B cell (primary cell): ENCODE measurements around the gene HBA1. TPM values are rescaled to one million over a fixed set of nuclear protein-coding genes. Genes with fewer than 3 reads are reported as not detected.
A peak's percentile ranks its signal among the peaks of the same experiment; 100 is the strongest.

Experiments used
- ATAC-seq: fragments of 200-7000 bp; cut with Tn5 transposase; one replicate; pipeline ENCODE4 v1.10.0; 2021; ENCODE audit warnings: low read depth, mild to moderate bottlenecking, moderate number of reproducible peaks, moderate library complexity
- CTCF ChIA-PET: fragments of 350-600 bp; sonication (Branson Sonifier 250); formaldehyde crosslinking; loops from one replicate; lab custom pipeline; 2021; ENCODE audit warnings: antibody characterized with exemption, inconsistent platforms; lab: Charles Lee
- POLR2A ChIA-PET: fragments of 350-600 bp; sonication (Branson Sonifier 250); formaldehyde crosslinking; loops from one replicate; lab custom pipeline; 2021; ENCODE audit warnings: antibody characterized with exemption; lab: Charles Lee
- DNase-seq: peaks from one replicate; pipeline ENCODE4 v3.0.0; 2013
- H2AFZ ChIP-seq: 2 replicates; pipeline ENCODE4 v1.6.1; 2012; ENCODE audit warnings: mild to moderate bottlenecking, low read depth, low read length; ENCODE audit not compliant: insufficient read depth, poor library complexity, severe bottlenecking
- H3K27ac ChIP-seq, 2 donors: 1 replicate in 1 of 2; 2 replicates in 1 of 2; pipeline ENCODE4 v1.5.1; 2012 to 2013; ENCODE audit warnings: low read length in 2 of 2, mild to moderate bottlenecking in 2 of 2, moderate library complexity in 1 of 2
- H3K27me3 ChIP-seq, 4 experiments: fragments of 200-600 bp in 1 of 4; sonication (generic) in 1 of 4; replicated peaks in 1 of 4; 1 replicate in 2 of 4; 2 replicates in 2 of 4; pipeline versions ENCODE4 v1.6.1 to v1.7.0; 2013 to 2016; ENCODE audit warnings: low read length in 3 of 4, mild to moderate bottlenecking in 2 of 4, mixed read lengths in 1 of 4, moderate library complexity in 1 of 4; ENCODE audit not compliant: insufficient read depth in 4 of 4, control insufficient read depth in 3 of 4; ENCODE audit errors: control extremely low read depth in 1 of 4
- H3K36me3 ChIP-seq, 2 experiments: replicated peaks in 1 of 2; 1 replicate in 1 of 2; 2 replicates in 1 of 2; pipeline versions ENCODE4 v1.6.1 to v1.7.1; 2013; ENCODE audit warnings: low read length in 1 of 2; ENCODE audit not compliant: insufficient read depth in 2 of 2, control insufficient read depth in 1 of 2; ENCODE audit errors: control extremely low read depth in 1 of 2, extremely low read depth in 1 of 2
- H3K4me1 ChIP-seq, 2 donors: fragments of 200-600 bp in 1 of 2; sonication (generic) in 1 of 2; 1 replicate in 1 of 2; 2 replicates in 1 of 2; pipeline versions ENCODE4 v1.5.1 to v1.6.1; 2013 to 2017; ENCODE audit warnings: low read length in 2 of 2; ENCODE audit not compliant: control insufficient read depth in 2 of 2, insufficient read depth in 2 of 2
- H3K4me2 ChIP-seq: replicated peaks from 2 replicates; pipeline ENCODE3; 2012; ENCODE audit warnings: mild to moderate bottlenecking, low read depth, low read length; ENCODE audit not compliant: poor library complexity, severe bottlenecking
- H3K4me3 ChIP-seq, 5 experiments: fragments of 200-600 bp in 1 of 5; sonication (generic) in 1 of 5; 1 replicate in 3 of 5; 2 replicates in 2 of 5; pipeline versions ENCODE4 v1.5.1 to v1.7.0; 2011 to 2016; ENCODE audit warnings: low read length in 4 of 5, mild to moderate bottlenecking in 4 of 5, low read depth in 2 of 5, control low read depth in 1 of 5, moderate library complexity in 1 of 5; ENCODE audit not compliant: insufficient read depth in 1 of 5; ENCODE audit errors: control extremely low read depth in 1 of 5, extremely low read depth in 1 of 5
- H3K79me2 ChIP-seq: fragments of 200-600 bp; sonication (generic); one replicate; pipeline ENCODE4 v1.6.0; 2016; ENCODE audit warnings: low read length; ENCODE audit not compliant: control insufficient read depth, insufficient read depth
- H3K9ac ChIP-seq: fragments of 200-600 bp; sonication (generic); 2 replicates; pipeline ENCODE4 v1.6.1; 2017; ENCODE audit warnings: mild to moderate bottlenecking, low read length, moderate library complexity
- H3K9me3 ChIP-seq, 3 donors: one replicate each; pipeline versions ENCODE4 v1.6.1 to v1.7.1; 2013; ENCODE audit warnings: low read length in 2 of 3; ENCODE audit not compliant: control insufficient read depth in 2 of 3, insufficient read depth in 1 of 3; ENCODE audit errors: control extremely low read depth in 1 of 3
- H4K20me1 ChIP-seq: 2 replicates; pipeline ENCODE4 v1.6.0; 2012; ENCODE audit warnings: mild to moderate bottlenecking, low read length; ENCODE audit not compliant: insufficient read depth, control insufficient read depth, poor library complexity, severe bottlenecking
- H3K27ac Mint-ChIP-seq: one replicate; pipeline ENCODE4 v1.8.0; 2021; ENCODE audit warnings: mixed read lengths
- H3K27me3 Mint-ChIP-seq: one replicate; pipeline ENCODE4 v1.8.0; 2021; ENCODE audit warnings: mixed read lengths
- H3K4me1 Mint-ChIP-seq: one replicate; pipeline ENCODE4 v1.8.0; 2021; ENCODE audit warnings: mixed read lengths
- H3K4me3 Mint-ChIP-seq: one replicate; pipeline ENCODE4 v1.8.0; 2021; ENCODE audit warnings: mixed read lengths
- H3K9me3 Mint-ChIP-seq: one replicate; pipeline ENCODE4 v1.8.0; 2022; ENCODE audit warnings: mixed read lengths; ENCODE audit not compliant: insufficient read depth
- EZH2 ChIP-seq: IDR thresholded peaks from 2 replicates; pipeline ENCODE4 v1.6.1; 2012; ENCODE audit warnings: borderline replicate concordance, low read depth, mild to moderate bottlenecking, moderate library complexity, low read length; ENCODE audit not compliant: insufficient read depth, poor library complexity, severe bottlenecking
- WGBS: methylation state at CpG from one replicate; pipeline ENCODE4 v1.1.5; 2013; ENCODE audit warnings: missing lambda C conversion rate; ENCODE audit not compliant: insufficient coverage; 5-methylcytosine and 5-hydroxymethylcytosine counted together
- intact Hi-C: fragments of 100-400 bp; cut with micrococcal nuclease; formaldehyde crosslinking; loops from one replicate; pipeline ENCODE4 v1.10.0; 2022
- polyA plus RNA-seq: library from polyadenylated mRNA; depleted of rRNA; stranded (reverse); fragments of >200 nt; gene quantifications from 2 replicates; pipeline ENCODE4 v1.2.3, GENCODE V29; 2012
- total RNA-seq, 2 donors: library from RNA; stranded (reverse); fragments of 120-200 nt in 1 of 2; gene quantifications; 1 replicate in 1 of 2; 2 replicates in 1 of 2; pipeline versions ENCODE4 v1.2.3 to v1.2.4, GENCODE V29; 2013 to 2022
- TF ChIP-seq, protein P1 (sequence below): fragments of 200-600 bp; IDR thresholded peaks from one replicate; pipeline ENCODE4 v1.8.0; 2022; ENCODE audit warnings: antibody characterized with exemption, mild to moderate bottlenecking

HBA1 gene
- total and polyA plus RNA-seq, 2 donors (not counting 1 experiment from before 2014, with no cell fraction given), result 38.5 to 283 TPM

DNA sequence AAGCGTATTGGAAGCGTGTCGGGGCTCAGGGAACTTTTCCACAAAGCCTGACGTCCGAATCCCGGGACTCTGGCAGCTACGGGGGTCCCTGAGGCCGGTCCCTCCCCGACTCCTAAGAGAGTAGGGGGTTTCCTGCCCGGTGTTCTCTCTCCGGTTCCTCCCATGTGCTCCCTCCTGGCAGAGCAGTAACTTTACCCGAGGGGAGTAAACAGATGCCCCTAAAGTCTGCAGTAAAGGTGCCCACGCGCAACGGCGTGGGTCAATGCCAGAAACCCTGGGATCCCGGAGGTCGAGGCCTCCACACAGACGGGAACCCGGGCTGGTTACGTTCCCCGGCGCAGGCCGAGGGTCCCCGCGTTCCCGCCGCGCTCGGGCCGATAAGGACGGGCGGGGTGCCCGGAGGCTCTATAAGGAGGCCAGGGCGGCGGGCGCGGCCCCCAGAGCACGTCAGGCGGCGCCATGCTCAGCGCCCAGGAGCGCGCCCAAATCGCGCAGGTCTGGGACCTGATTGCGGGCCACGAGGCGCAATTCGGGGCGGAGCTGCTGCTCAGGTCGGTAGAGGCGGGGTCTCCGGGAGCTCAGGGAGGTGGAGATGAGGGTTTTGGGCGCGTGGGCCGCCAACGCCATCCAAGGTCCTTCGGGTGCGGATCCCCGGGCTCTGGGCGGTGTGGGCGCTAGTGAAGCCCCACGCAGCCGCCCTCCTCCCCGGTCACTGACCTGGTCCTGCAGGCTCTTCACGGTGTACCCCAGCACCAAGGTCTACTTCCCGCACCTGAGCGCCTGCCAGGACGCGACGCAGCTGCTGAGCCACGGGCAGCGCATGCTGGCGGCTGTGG, 10.7 kb upstream of the HBA1 start, which contains the start of gene HBM:
Gene HBM (plus strand): TSS at position 440 of the 836 bp plus-strand sequence. CDS start 20 bp downstream, at position 460.
- Histone ChIP-seq H4K20me1 (no peaks in the 10 kb centered on the region), H3K4me1 (peaks cover 18 to 23% of the 10 kb centered on the region in 2 donors), H3K4me3 (peak within 1 kb of the TSS in 3 of 5 experiments; percentile 26 to 35 (median 32)), H3K9ac (peak within 1 kb of the TSS; percentile 4), H3K9me3 (peaks cover 0 to 13% (median 0%) of the 10 kb centered on the region in 3 donors), H3K27me3 (peaks cover 0 to 57% (median 20%) of the 10 kb centered on the region in 4 experiments), H2AFZ (peak within 1 kb of the TSS; percentile 50), H3K79me2 (no peaks in the 10 kb centered on the region), H3K4me2 (peak within 1 kb of the TSS; percentile 78), H3K36me3 (no peaks in the 10 kb centered on the region), H3K27ac (no peak within 1 kb of the TSS)
- no peak within 1 kb of the TSS for H3K27ac Mint-ChIP-seq
- no peaks in the 10 kb centered on the region for H3K9me3 Mint-ChIP-seq
- ChIA-PET CTCF (no interaction called here), POLR2A (interaction anchor here (0.7 kb wide), 1 partner anchor 28 kb away, joined by 3 read pairs; no protein-coding TSS in a partner anchor)
- 5% methylated on average over 75 of the region's 75 CpGs for WGBS
- intact Hi-C loops, result no loop called here
- peak within 1 kb of the TSS; percentile 59 for H3K4me3 Mint-ChIP-seq
- TF ChIP-seq EZH2, result no peak
- TF ChIP-seq, protein P1, sequence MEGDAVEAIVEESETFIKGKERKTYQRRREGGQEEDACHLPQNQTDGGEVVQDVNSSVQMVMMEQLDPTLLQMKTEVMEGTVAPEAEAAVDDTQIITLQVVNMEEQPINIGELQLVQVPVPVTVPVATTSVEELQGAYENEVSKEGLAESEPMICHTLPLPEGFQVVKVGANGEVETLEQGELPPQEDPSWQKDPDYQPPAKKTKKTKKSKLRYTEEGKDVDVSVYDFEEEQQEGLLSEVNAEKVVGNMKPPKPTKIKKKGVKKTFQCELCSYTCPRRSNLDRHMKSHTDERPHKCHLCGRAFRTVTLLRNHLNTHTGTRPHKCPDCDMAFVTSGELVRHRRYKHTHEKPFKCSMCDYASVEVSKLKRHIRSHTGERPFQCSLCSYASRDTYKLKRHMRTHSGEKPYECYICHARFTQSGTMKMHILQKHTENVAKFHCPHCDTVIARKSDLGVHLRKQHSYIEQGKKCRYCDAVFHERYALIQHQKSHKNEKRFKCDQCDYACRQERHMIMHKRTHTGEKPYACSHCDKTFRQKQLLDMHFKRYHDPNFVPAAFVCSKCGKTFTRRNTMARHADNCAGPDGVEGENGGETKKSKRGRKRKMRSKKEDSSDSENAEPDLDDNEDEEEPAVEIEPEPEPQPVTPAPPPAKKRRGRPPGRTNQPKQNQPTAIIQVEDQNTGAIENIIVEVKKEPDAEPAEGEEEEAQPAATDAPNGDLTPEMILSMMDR, result no peak
- H3K27me3 Mint-ChIP-seq, result peaks cover 48% of the 10 kb centered on the region
- DNase-seq (peak; percentile 50), ATAC-seq (peak; percentile 8)
- peaks cover 15% of the 10 kb centered on the region for H3K4me1 Mint-ChIP-seq
